Measurements from ENCODE around the gene PFKL.

The PFKL gene

DNA sequence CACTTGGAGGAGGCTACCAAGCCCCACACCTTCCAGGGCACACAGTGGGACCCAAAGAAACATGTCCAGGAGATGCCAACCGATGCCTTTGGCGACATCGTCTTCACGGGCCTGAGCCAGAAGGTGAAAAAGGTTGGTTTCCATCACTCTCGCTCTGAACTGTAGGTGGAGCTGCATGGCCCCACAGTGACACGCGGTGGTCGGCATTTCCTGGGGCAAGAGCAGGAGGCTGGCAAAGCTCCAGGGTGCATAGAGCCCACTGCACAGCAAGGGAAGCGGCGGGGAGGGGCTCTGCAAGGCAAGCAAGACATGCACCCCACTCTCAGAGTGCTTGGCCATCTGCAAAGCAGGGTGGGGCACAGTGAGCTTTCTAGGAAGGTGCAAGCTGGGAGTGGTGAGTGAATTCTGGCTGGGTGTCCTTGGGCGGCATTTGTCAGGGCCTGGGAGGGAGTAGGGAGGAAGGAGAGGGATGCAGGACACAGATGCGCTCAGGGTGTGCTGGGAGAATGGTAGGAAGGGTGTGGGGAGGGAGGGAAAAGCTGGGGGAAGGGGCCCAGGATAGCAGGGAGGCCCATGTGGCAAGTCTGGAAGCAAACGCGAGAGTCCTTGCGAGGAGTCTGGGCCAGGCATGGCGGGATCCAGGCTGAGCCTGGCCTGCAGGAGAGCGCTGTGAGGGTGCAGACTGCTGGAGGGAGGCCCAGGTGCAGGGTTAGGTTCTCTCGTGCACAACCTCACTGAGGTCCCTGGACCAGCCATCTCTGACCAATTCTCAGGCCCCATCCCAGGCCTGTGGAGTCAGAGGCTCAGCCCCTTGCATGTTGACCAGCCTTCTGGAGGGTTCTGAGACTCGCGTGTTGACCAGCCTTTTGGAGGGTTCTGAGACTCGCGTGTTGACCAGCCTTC lies 64.5 kb downstream of the PFKL start:
- no peak for DNase-seq (ENCODE audit: low spot score)

DNA sequence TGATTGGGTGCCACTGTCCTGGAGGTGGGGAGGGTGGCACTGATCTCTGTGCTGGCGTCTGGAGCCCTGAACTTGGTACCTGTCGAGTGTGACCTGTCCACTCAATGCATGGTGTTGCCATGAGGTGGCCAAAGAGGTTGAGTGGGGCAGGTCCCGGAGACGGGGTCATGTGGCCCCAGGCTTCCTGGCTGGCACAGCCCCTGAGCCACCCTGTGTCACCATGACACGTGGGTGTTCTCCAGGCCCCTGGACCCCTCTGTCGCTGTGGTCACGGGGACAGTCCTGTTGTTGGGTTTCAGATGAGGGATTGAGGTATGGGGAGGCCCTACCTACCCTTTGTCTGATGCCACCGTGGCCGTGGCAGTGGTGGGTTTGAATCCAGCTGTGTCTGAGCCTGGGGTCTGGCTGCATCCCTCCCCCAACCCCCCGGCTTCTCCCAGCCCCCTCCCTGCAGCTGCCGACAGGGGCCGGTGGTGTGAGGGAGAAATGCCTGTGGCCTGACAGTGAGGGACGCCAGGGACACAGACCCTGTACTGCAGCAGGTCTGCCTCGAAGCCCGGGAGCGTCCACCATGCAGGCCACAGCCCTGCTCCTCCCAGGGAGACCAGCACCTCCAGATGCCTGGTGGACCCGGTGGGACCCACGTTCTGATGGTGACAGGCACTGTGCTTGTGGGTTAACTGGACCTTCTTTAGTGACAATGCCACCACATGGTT lies 65.6 kb downstream of the PFKL start:
- no peak for DNase-seq (ENCODE audit: low spot score)

GRCh38 chr21:44365967-44366585 lies 66.2 kb downstream of the PFKL start:
- no peak for DNase-seq (ENCODE audit: low spot score)

GRCh38 chr21:44366586-44367211 lies 66.8 kb downstream of the PFKL start:
- DNase-seq (ENCODE audit: low spot score): no peak

GRCh38 chr21:44368711-44369446 lies 69.0 kb downstream of the PFKL start:
- DNase-seq (ENCODE audit: low spot score): no peak

DNA sequence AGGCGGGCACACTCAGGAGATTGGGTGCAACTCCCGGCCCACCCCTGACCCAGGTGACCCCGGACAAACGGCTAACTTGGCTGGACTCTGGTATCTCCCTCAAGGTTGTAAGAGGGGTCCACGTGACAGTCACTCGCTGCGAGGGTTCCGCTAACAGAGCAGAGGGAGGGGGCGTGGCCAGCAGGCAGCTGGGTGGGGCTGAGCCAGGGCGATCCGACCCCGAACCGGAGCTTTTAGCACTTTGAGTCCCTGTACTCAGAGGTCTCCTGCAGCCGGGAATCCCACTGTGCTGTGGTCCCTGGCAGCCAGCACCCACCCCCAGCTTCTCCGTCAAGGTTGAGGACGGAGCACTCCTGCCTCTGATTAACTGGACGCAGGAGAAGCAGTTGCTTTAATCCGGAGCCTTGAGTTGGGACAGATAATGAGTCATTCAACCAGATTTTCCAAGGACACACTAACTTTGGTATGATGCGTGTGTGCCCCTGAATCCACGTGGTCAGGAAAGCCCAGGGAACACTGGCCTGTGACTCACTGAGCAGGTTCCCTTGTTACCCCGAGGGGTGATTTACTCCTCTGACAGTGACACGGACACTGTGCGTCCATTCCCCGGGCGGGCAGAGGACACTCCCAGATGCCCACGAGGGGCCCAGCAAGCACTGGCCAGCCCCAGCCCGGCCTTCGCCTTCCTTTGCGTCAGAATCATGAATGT lies 70.3 kb downstream of the PFKL start:
- DNase-seq (ENCODE audit: low spot score): no peak

DNA sequence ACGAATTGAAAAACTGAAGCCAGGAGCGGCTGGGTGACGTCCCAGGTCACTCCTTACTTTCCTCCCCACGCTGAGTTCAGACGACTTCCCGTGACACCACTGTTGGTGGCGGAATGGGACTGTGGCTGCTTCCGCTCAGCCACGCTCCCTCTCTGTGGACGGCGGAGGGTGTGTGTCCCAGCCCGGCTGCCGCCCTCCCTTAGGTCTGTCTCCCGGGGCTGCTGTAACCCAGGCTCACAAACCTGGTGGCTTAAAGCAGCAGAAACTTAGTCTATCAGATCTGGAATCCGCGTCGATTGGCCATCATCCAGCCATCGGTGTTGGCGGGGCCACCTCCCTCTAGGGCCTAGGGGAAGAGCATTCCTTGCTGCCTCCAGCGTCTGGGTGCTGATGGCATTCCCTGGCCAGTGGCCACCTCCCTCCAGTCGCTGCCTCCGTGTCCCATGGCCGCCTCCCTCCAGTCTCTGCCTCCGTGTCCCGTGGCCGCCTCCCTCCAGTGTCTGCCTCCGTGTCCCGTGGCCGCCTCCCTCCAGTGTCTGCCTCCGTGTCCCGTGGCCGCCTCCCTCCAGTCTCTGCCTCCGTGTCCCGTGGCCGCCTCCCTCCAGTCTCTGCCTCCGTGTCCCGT lies 71.0 kb downstream of the PFKL start:
- no peak for DNase-seq (ENCODE audit: low spot score)

DNA sequence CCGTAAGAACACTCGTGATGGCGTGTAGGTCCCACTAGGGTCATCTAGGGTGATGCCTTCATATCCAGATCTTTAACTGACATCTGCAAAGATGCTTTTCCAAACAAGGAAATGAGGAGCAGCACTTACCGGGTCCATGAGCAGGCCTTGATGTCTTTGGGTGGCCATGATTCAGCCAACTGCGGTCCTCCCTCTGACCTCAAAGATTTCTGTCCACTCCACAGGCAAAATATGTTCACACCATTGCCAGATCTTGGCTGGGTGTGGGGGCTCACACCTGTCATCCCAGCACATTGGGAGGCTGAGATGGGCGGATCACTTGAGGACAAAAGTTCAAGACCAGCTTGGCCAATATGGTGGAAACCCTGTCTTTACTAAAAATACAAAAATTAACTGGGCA lies 71.7 kb downstream of the PFKL start:
- no peak for DNase-seq (ENCODE audit: low spot score)

- DNase-seq (ENCODE audit: low spot score): no peak
Observed at GRCh38 chr21:44372616-44373015, 72.8 kb downstream of the PFKL start.

DNA sequence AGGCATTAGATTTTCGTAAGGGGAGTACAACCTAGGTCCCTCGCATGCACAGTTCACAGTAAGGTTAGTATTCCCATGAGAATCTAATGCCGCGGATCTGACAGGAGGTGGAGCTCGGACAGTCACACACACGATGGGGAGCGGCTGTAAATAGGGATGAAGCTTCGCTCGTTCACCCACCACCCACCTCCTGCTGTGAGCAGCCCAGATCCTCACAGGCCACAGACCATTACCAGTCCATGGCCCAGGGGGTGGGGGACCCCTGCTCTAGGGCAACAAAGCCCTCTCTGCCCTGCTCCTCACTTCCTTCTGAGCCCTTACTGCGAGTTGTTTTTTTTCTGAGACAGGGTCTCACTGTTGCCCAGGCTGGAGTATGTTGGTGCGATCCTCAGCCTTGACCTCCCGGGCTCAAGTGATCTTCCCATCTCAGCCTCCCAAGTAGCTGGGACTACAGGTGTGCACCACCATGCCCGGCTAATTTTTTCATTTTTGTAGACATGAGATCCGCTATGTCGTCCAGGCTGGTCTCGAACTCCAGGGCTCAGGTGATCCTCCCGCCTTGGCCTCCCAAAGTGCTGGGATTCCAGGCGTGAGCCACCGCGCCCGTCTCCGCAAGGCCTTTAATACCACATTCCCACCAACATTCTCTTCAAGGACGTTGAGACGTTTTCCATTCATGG lies 74.9 kb downstream of the PFKL start:
- DNase-seq (ENCODE audit: low spot score): no peak

GRCh38 chr21:44375281-44375651 lies 75.4 kb downstream of the PFKL start:
- no peak for DNase-seq (ENCODE audit: low spot score)

DNA sequence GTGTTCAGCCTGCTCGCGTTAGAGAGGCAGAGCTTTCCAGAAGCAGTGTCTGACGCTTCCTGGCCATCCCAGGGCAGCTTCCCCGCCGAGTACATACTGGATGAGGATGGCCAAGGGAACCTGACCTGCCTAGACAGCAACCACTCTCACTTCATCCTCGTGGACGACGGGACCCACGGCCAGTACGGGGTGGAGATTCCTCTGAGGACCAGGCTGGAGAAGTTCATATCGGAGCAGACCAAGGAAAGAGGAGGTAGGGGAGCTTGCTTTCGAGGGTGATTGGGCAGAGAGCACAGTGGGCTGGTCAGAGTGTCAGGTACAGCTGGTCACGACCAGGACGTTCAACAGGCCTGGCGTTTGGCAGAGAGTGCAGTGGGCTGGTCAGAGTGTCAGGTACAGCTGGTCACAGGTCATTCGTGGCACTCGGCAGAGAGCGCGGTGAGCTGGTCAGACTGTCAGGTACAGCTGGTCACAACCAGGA lies 75.9 kb downstream of the PFKL start:
- DNase-seq (ENCODE audit: low spot score): no peak

GRCh38 chr21:44376606-44377005 lies 76.8 kb downstream of the PFKL start:
- no peak for DNase-seq (ENCODE audit: low spot score)

Data from kidney capillary endothelial cell (primary cell).